HepG2 (cell line): ENCODE results near the gene MRPL14. TPM values are rescaled to one million over a fixed set of nuclear protein-coding genes. Genes with fewer than 3 reads are reported as not detected.

ENCODE experiments used
- AHDC1 ChIP-seq: sonication (generic); formaldehyde crosslinking; IDR thresholded peaks from 2 replicates; pipeline ENCODE4 v1.5.1; 2020; ENCODE audit warnings: mild to moderate bottlenecking, missing genetic modification reagents, borderline replicate concordance
- ATF6 ChIP-seq: sonication (generic); formaldehyde crosslinking; conservative IDR thresholded peaks from 2 replicates; pipeline ENCODE4 v1.4.0; 2020; ENCODE audit warnings: missing genetic modification reagents
- RERE ChIP-seq: IDR thresholded peaks from 2 replicates; pipeline ENCODE4 v1.6.1; 2016; ENCODE audit warnings: low read depth, missing genetic modification reagents, missing compliant biosample characterization
- RXRB ChIP-seq: IDR thresholded peaks from 2 replicates; pipeline ENCODE4 v1.6.1; 2016; ENCODE audit warnings: borderline replicate concordance, missing genetic modification reagents, missing compliant biosample characterization
- ZIK1 ChIP-seq: sonication (generic); formaldehyde crosslinking; IDR thresholded peaks from 2 replicates; pipeline ENCODE4 v1.5.0; 2020; ENCODE audit warnings: mild to moderate bottlenecking, low read depth, missing genetic modification reagents, borderline replicate concordance
- ZNF543 ChIP-seq: sonication (generic); formaldehyde crosslinking; IDR thresholded peaks from 2 replicates; pipeline ENCODE4 v1.4.0; 2020; ENCODE audit warnings: mild to moderate bottlenecking, missing genetic modification reagents
- ZNF547 ChIP-seq: sonication (generic); formaldehyde crosslinking; IDR thresholded peaks from 2 replicates; pipeline ENCODE4 v1.5.1; 2020; ENCODE audit warnings: mild to moderate bottlenecking, missing genetic modification reagents
- polyA plus RNA-seq, 8 experiments: library from polyadenylated mRNA; depleted of rRNA in 3 of 8; stranded (reverse) in 7 of 8; unstranded in 1 of 8; fragments of >200 nt; fragmentation: Illumina TruSeq in 4 of 8; extraction: Trizol in 4 of 8; gene quantifications; 2 replicates each; pipeline versions ENCODE4 v1.2.1 to v1.2.3, GENCODE V29; 2011 to 2016; ENCODE audit warnings: low read depth in 4 of 8, missing spikeins in 1 of 8, mixed read lengths in 1 of 8; ENCODE audit not compliant: insufficient read depth in 1 of 8
- total RNA-seq, 5 experiments: library from RNA; depleted of rRNA; stranded (reverse); fragments of >200 nt; fragmentation: Illumina TruSeq; extraction: Trizol; gene quantifications; 2 replicates each; pipeline ENCODE4 v1.2.3, GENCODE V29; 2016; ENCODE audit warnings: low read depth in 1 of 5

Gene MRPL14
- total and polyA plus RNA-seq, 2 of the 13 experiments (the other 11 are each of a cell fraction or from before 2014, with no cell fraction given), result 157 to 178 TPM

GRCh38 chr6:44108471-44108870 is 18.8 kb downstream of the MRPL14 start (continued):
- TF ChIP-seq AHDC1 (CRISPR knock-in tag) (no peak), ZIK1 (CRISPR knock-in tag) (no peak), RERE (CRISPR knock-in tag) (no peak), RXRB (no peak), ZNF547 (CRISPR knock-in tag) (no peak), ZNF543 (CRISPR knock-in tag) (no peak), ATF6 (CRISPR knock-in tag) (no peak)
